H1 (cell line): ENCODE data around the gene SPRING1. TPM values are rescaled to one million over a fixed set of nuclear protein-coding genes. Genes with fewer than 3 reads are reported as not detected.

Source experiments
- CTCF ChIA-PET: fragments of 300-600 bp; sonication (Branson Sonifier 250); formaldehyde crosslinking; loops from one replicate; lab custom pipeline; 2021; ENCODE audit not compliant: partially characterized antibody; lab: Charles Lee
- POLR2A ChIA-PET: fragments of 300-600 bp; sonication (Branson Sonifier 250); formaldehyde crosslinking; loops from one replicate; lab custom pipeline; 2021; ENCODE audit warnings: inconsistent platforms; ENCODE audit not compliant: partially characterized antibody; lab: Charles Lee
- DNase-seq, 2 experiments: peaks; one replicate each; pipeline versions ENCODE4 v3.0.0 to v3.0.0-alpha.2; 2010 to 2022; ENCODE audit warnings: low spot score in 2 of 2, low read depth in 1 of 2, mixed read lengths in 1 of 2
- FAIRE-seq: peaks from 2 replicates; lab custom pipeline; 2011; peaks lifted over from hg19 to GRCh38; lab: Jason Lieb, UNC
- H2AFZ ChIP-seq: 2 replicates; pipeline ENCODE4 v1.8.1; 2012; ENCODE audit warnings: low read length, inconsistent platforms
- H2AK5ac ChIP-seq: 2 replicates; pipeline ENCODE4 v1.6.1; 2013; ENCODE audit warnings: low read depth, low read length
- H2BK120ac ChIP-seq: replicated peaks from 2 replicates; pipeline ENCODE3; 2013; ENCODE audit warnings: low read depth, low read length, inconsistent platforms
- H2BK12ac ChIP-seq: 2 replicates; pipeline ENCODE4 v1.6.1; 2013; ENCODE audit warnings: low read depth, low read length
- H2BK15ac ChIP-seq: 2 replicates; pipeline ENCODE4 v1.6.1; 2013; ENCODE audit warnings: low read length
- H2BK20ac ChIP-seq: 2 replicates; pipeline ENCODE4 v1.6.1; 2013; ENCODE audit warnings: low read length
- H2BK5ac ChIP-seq: 2 replicates; pipeline ENCODE4 v1.6.1; 2013; ENCODE audit warnings: low read depth, low read length
- H3K14ac ChIP-seq: 2 replicates; pipeline ENCODE4 v1.6.1; 2013; ENCODE audit warnings: inconsistent platforms; ENCODE audit not compliant: insufficient read length
- H3K18ac ChIP-seq: 2 replicates; pipeline ENCODE4 v1.6.1; 2013; ENCODE audit warnings: low read length; ENCODE audit errors: extremely low read depth
- H3K23ac ChIP-seq: 2 replicates; pipeline ENCODE4 v1.6.1; 2013; ENCODE audit warnings: inconsistent platforms; ENCODE audit not compliant: insufficient read length
- H3K23me2 ChIP-seq: 2 replicates; pipeline ENCODE4 v1.6.1; 2013; ENCODE audit warnings: low read depth, low read length
- H3K27ac ChIP-seq: 2 replicates; pipeline ENCODE4 v1.6.1; 2011; ENCODE audit warnings: low read depth, low read length, inconsistent platforms
- H3K27me3 ChIP-seq, 4 experiments: replicated peaks in 1 of 4; 1 replicate in 1 of 4; 2 replicates in 3 of 4; pipeline versions ENCODE4 v1.6.1 to v1.8.1; 2011 to 2013; ENCODE audit warnings: low read length in 3 of 4, mild to moderate bottlenecking in 3 of 4, inconsistent platforms in 2 of 4, mixed read lengths in 2 of 4, moderate library complexity in 1 of 4; ENCODE audit not compliant: control insufficient read depth in 3 of 4, insufficient read depth in 3 of 4; ENCODE audit errors: extremely low read depth in 1 of 4
- H3K36me3 ChIP-seq, 4 experiments: 2 replicates each; pipeline versions ENCODE4 v1.6.1 to v1.8.1; 2011 to 2013; ENCODE audit warnings: mild to moderate bottlenecking in 4 of 4, low read length in 3 of 4, moderate library complexity in 2 of 4, control low read depth in 1 of 4, inconsistent platforms in 1 of 4; ENCODE audit not compliant: insufficient read depth in 4 of 4, control insufficient read depth in 2 of 4
- H3K4ac ChIP-seq: replicated peaks from 2 replicates; pipeline ENCODE3; 2013; ENCODE audit warnings: low read length, low read depth, mixed read lengths, inconsistent platforms; ENCODE audit not compliant: insufficient read length
- H3K4me1 ChIP-seq, 4 experiments: replicated peaks in 1 of 4; 1 replicate in 1 of 4; 2 replicates in 3 of 4; pipeline versions ENCODE4 v1.6.1 to v1.8.1; 2011 to 2013; ENCODE audit warnings: low read length in 3 of 4, inconsistent platforms in 2 of 4, mixed read lengths in 1 of 4; ENCODE audit not compliant: insufficient read depth in 4 of 4, control insufficient read depth in 3 of 4
- H3K4me2 ChIP-seq, 2 experiments: 2 replicates each; pipeline versions ENCODE4 v1.6.1 to v1.8.1; 2011 to 2013; ENCODE audit warnings: low read depth in 2 of 2, low read length in 2 of 2, control low read depth in 1 of 2, inconsistent platforms in 1 of 2, mild to moderate bottlenecking in 1 of 2; ENCODE audit not compliant: insufficient read depth in 1 of 2
- H3K4me3 ChIP-seq, 4 experiments: fragments of 200-600, 300-600 bp in 1 of 4; sonication (generic), shearing (Covaris generic), sonication (Bioruptor Twin) in 1 of 4; 2 replicates each; pipeline versions ENCODE4 v1.5.1 to v1.8.1; 2011 to 2016; ENCODE audit warnings: low read length in 4 of 4, low read depth in 3 of 4, control low read depth in 2 of 4, inconsistent platforms in 2 of 4, mild to moderate bottlenecking in 2 of 4, mixed read lengths in 1 of 4, moderate library complexity in 1 of 4; ENCODE audit not compliant: insufficient read depth in 2 of 4; ENCODE audit errors: extremely low read depth in 1 of 4
- H3K56ac ChIP-seq: replicated peaks from 2 replicates; pipeline ENCODE3; 2013; ENCODE audit warnings: low read depth, mild to moderate bottlenecking, mixed read lengths, low read length, inconsistent platforms; ENCODE audit not compliant: insufficient read length
- H3K79me1 ChIP-seq: 2 replicates; pipeline ENCODE4 v1.6.1; 2013; ENCODE audit warnings: low read depth, low read length, control low read depth
- H3K79me2 ChIP-seq, 2 experiments: 2 replicates each; pipeline versions ENCODE4 v1.6.1 to v1.8.1; 2012 to 2013; ENCODE audit warnings: low read length in 2 of 2, mild to moderate bottlenecking in 2 of 2, inconsistent platforms in 1 of 2; ENCODE audit not compliant: insufficient read depth in 2 of 2, control insufficient read depth in 1 of 2
- H3K9ac ChIP-seq, 4 experiments: replicated peaks in 1 of 4; 1 replicate in 1 of 4; 2 replicates in 3 of 4; pipeline versions ENCODE4 v1.6.1 to v1.8.1; 2011 to 2013; ENCODE audit warnings: low read depth in 3 of 4, low read length in 3 of 4, control low read depth in 2 of 4, mild to moderate bottlenecking in 2 of 4, moderate library complexity in 2 of 4, inconsistent platforms in 1 of 4; ENCODE audit errors: extremely low read depth in 1 of 4
- H3K9me3 ChIP-seq, 2 experiments: 2 replicates each; pipeline versions ENCODE4 v1.6.1 to v1.8.1; 2012 to 2013; ENCODE audit warnings: mild to moderate bottlenecking in 2 of 2, moderate library complexity in 2 of 2, control low read depth in 1 of 2, inconsistent platforms in 1 of 2, low read depth in 1 of 2, low read length in 1 of 2, mixed read lengths in 1 of 2; ENCODE audit not compliant: insufficient read depth in 2 of 2
- H4K20me1 ChIP-seq, 2 experiments: replicated peaks in 1 of 2; 2 replicates each; pipeline versions ENCODE3 to v1.8.1; 2011 to 2013; ENCODE audit warnings: inconsistent platforms in 2 of 2, low read length in 2 of 2, mild to moderate bottlenecking in 1 of 2; ENCODE audit not compliant: insufficient read depth in 2 of 2, control insufficient read depth in 1 of 2
- H4K5ac ChIP-seq: 2 replicates; pipeline ENCODE4 v1.6.1; 2013; ENCODE audit warnings: low read length, low read depth, mixed read lengths, inconsistent platforms; ENCODE audit not compliant: insufficient read length
- H4K8ac ChIP-seq: 2 replicates; pipeline ENCODE4 v1.8.0; 2013; ENCODE audit warnings: mild to moderate bottlenecking, moderate library complexity, low read length, inconsistent platforms; ENCODE audit not compliant: insufficient read depth; ENCODE audit errors: extremely low read depth
- H4K91ac ChIP-seq: replicated peaks from 2 replicates; pipeline ENCODE3; 2013; ENCODE audit warnings: low read length, mixed read lengths, inconsistent platforms; ENCODE audit not compliant: insufficient read length
- BCL11A ChIP-seq, 2 experiments: IDR thresholded peaks; one replicate each; pipeline ENCODE4 v1.6.1; 2011; ENCODE audit warnings: low read depth in 2 of 2, low read length in 2 of 2, mild to moderate bottlenecking in 2 of 2
- CTBP2 ChIP-seq: IDR thresholded peaks from 2 replicates; pipeline ENCODE4 v1.7.0; 2011; ENCODE audit warnings: borderline replicate concordance, mild to moderate bottlenecking, moderate library complexity, mixed read lengths, low read length; ENCODE audit not compliant: insufficient read depth, insufficient read length
- FOSL1 ChIP-seq: IDR thresholded peaks from 2 replicates; pipeline ENCODE4 v1.6.1; 2011; ENCODE audit warnings: mild to moderate bottlenecking, low read depth, low read length, moderate library complexity; ENCODE audit not compliant: insufficient read depth
- POLR2AphosphoS5 ChIP-seq: IDR thresholded peaks from 2 replicates; pipeline ENCODE4 v1.6.1; 2011; ENCODE audit warnings: low read depth, low read length
- RFX5 ChIP-seq: IDR thresholded peaks from 2 replicates; pipeline ENCODE4 v1.6.1; 2011; ENCODE audit warnings: low read depth, low read length, improper control_type of control experiment, borderline replicate concordance
- SP1 ChIP-seq: IDR thresholded peaks from 2 replicates; pipeline ENCODE4 v1.6.1; 2011; ENCODE audit warnings: low read depth, low read length
- SP4 ChIP-seq: IDR thresholded peaks from 2 replicates; pipeline ENCODE4 v1.6.1; 2012; ENCODE audit warnings: low read length, inconsistent platforms
- TEAD4 ChIP-seq: IDR thresholded peaks from 2 replicates; pipeline ENCODE4 v1.6.1; 2012; ENCODE audit warnings: low read depth, low read length, inconsistent platforms, mixed read lengths
- WGBS, 2 experiments: shearing (Covaris generic) in 1 of 2; methylation state at CpG; one replicate each; pipeline versions ENCODE4 v1.1.6 to v1.1.7; 2013 to 2015; ENCODE audit warnings: low lambda C conversion rate in 2 of 2, mixed read lengths in 2 of 2, inconsistent platforms in 1 of 2, low coverage in 1 of 2, missing lambda C conversion rate in 1 of 2; ENCODE audit not compliant: insufficient replicate concordance in 2 of 2, insufficient coverage in 1 of 2, insufficient read length in 1 of 2; ENCODE audit errors: extremely low coverage in 1 of 2, missing lambda C conversion rate in 1 of 2; 5-methylcytosine and 5-hydroxymethylcytosine counted together
- polyA plus RNA-seq, 7 experiments: library from polyadenylated mRNA; depleted of rRNA in 3 of 7; stranded (reverse) in 5 of 7; unstranded in 2 of 7; fragments of >200 nt in 5 of 7; fragments of 200-250 nt in 2 of 7; gene quantifications; 1 replicate in 5 of 7; 2 replicates in 1 of 7; 4 replicates in 1 of 7; pipeline versions ENCODE4 v1.2.1 to v1.2.3, GENCODE V29; 2011 to 2013; ENCODE audit warnings: missing spikeins in 2 of 7, mixed read lengths in 2 of 7
- total RNA-seq: library from RNA; stranded (reverse); fragmentation: NEBNext Ultra II Directional; extraction: Animal tissue kit (Norgen Biotek cat#: 25700); gene quantifications from 2 replicates; pipeline ENCODE4 v1.2.1, GENCODE V29; 2021
- TF ChIP-seq, protein P1 (sequence below), 3 experiments: IDR thresholded peaks; 1 replicate in 2 of 3; 2 replicates in 1 of 3; pipeline versions ENCODE4 v1.5.1 to v1.6.1; 2011; ENCODE audit warnings: low read length in 3 of 3, mild to moderate bottlenecking in 3 of 3, inconsistent platforms in 2 of 3, low read depth in 1 of 3, moderate library complexity in 1 of 3; ENCODE audit not compliant: insufficient read depth in 1 of 3; ENCODE audit errors: control extremely low read depth in 1 of 3

Gene SPRING1
- total and polyA plus RNA-seq, 2 of the 8 experiments (the other 6 are each of a cell fraction or from before 2014, with no cell fraction given) = 14.3 to 46.5 TPM

DNA sequence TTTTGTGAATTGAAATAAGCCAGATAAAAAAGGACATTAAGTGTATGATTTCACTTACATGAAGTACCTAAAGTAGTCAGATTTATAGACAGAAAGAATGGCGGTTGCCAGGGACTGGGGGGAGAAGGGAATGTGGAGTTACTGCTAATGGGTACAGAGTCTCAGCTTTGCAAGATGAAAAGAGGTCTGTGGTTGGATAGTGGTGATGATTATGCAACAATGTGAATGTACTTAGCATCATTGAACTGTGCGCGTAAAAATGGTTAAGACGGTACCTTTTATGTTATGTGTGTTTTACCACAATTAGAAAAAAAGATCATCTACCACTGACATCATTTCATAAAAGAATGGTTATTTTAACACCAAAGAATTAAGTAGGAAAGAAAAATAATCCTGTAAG lies 36.2 kb upstream of the SPRING1 start:
- POLR2A ChIA-PET = interaction anchor here (0.8 to 1.3 kb wide), 2 partner anchors 10 to 15 kb away, joined by 3 to 4 read pairs; no protein-coding TSS in a partner anchor
- H3K18ac ChIP-seq = no peak overlapping the region

More for the DNA sequence above, 36.2 kb upstream of the SPRING1 start:
- Histone ChIP-seq H3K36me3 (peaks cover 0 to 2% (median 2%) of the 10 kb centered on the region in 4 experiments; a peak in 5 of 8 replicates), H3K9me3 (no peaks in the 10 kb centered on the region), H3K79me1 (no peaks in the 10 kb centered on the region), H3K27ac (no peak overlapping the region), H3K4me1 (no peaks in the 10 kb centered on the region; a peak in 1 of 7 replicates), H3K9ac (no peak overlapping the region), H2AK5ac (no peak overlapping the region), H4K91ac (no peak overlapping the region), H2BK15ac (no peak overlapping the region), H2BK20ac (no peak overlapping the region), H3K27me3 (no peaks in the 10 kb centered on the region), H2AFZ (no peak overlapping the region), H3K79me2 (no peaks in the 10 kb centered on the region), H3K4ac (no peak overlapping the region), H3K56ac (no peak overlapping the region), H3K23me2 (no peaks in the 10 kb centered on the region), H3K23ac (no peak overlapping the region), H3K14ac (no peak overlapping the region), H3K4me3 (no peak overlapping the region), H2BK12ac (no peak overlapping the region), H2BK5ac (no peak overlapping the region), H4K8ac (no peak overlapping the region), H3K4me2 (no peak overlapping the region), H4K20me1 (peaks cover 0 to 1% of the 10 kb centered on the region in 2 experiments), H2BK120ac (no peak overlapping the region), H4K5ac (no peak overlapping the region)
- DNase-seq (no peak), FAIRE-seq (no peak)
- CTCF ChIA-PET = interaction anchor here (0.8 to 2.4 kb wide), 3 partner anchors 14 to 124 kb away, joined by 3 to 12 read pairs (median 3); no protein-coding TSS in a partner anchor
- 65% methylated on average over 4 of the region's 4 CpGs; no CpG with 5 or more reads in 1 of the 2 experiments for WGBS, 2 experiments
- TF ChIP-seq SP1 (no peak), SP4 (no peak), POLR2AphosphoS5 (no peak), RFX5 (no peak), BCL11A (IDR thresholded peaks at IDR 0.05; ENCODE audit: low read depth in 2 of 2, low read length in 2 of 2) (no peak), TEAD4 (no peak), FOSL1 (no peak), CTBP2 (no peak)
- TF ChIP-seq, protein P1, sequence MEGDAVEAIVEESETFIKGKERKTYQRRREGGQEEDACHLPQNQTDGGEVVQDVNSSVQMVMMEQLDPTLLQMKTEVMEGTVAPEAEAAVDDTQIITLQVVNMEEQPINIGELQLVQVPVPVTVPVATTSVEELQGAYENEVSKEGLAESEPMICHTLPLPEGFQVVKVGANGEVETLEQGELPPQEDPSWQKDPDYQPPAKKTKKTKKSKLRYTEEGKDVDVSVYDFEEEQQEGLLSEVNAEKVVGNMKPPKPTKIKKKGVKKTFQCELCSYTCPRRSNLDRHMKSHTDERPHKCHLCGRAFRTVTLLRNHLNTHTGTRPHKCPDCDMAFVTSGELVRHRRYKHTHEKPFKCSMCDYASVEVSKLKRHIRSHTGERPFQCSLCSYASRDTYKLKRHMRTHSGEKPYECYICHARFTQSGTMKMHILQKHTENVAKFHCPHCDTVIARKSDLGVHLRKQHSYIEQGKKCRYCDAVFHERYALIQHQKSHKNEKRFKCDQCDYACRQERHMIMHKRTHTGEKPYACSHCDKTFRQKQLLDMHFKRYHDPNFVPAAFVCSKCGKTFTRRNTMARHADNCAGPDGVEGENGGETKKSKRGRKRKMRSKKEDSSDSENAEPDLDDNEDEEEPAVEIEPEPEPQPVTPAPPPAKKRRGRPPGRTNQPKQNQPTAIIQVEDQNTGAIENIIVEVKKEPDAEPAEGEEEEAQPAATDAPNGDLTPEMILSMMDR (IDR thresholded peaks at IDR 0.05; ENCODE audit: control extremely low read depth in 1 of 3, insufficient read depth in 1 of 3, low read depth in 1 of 3, low read length in 3 of 3) = no peak
